NCI-H748 treated with DMSO at 0.1 percent for 48 hours (cell line): ENCODE results near the gene DNHD1.

ENCODE experiments used
- DNase-seq: peaks from one replicate; lab custom pipeline; 2025; lab: John Stamatoyannopoulos, UW

DNHD1 gene

DNA sequence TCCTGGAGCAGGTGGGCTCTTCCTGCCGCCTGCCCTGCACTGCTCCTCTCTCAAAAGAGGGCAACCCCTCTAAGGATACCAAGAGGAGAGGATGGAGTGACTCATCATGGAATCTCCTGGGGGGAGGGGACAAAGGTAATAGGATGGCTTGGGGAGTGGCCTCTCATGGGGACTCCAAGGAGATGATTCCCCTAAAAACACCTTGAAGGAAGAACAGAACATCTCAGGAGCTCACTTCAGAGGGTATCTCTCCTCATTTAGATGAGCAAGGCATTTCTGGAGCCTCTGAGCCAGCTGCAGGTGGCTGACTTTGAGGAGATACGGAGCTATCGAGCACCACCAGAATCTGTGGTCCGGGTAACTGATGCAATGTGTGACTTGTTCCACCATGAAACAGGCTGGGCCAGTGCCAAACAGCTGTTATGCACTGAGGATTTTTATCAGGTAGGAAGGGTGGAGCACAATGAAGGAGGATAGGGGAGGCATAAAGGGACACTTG is 66.1 kb downstream of the DNHD1 start:
- no peak for DNase-seq

DNA sequence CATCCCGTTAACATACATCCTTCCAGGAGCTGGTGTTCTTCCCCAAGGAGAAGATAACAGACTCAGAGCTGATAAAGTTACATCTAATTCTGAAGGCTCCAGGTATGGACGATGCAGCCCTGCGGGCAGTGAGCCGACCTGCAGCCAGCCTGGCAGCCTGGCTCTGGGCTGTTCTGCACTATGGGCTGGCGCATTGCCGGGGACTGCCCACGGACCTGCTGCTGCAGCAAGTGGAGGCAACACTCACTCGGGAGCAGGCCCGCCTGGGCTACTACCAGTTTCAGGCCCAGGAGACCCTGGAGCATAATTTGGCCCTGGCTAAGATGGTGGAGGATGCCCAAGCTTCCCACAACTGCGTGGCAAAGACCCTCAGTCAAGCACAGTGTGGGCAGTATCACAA is 66.6 kb downstream of the DNHD1 start:
- DNase-seq = no peak

DNA sequence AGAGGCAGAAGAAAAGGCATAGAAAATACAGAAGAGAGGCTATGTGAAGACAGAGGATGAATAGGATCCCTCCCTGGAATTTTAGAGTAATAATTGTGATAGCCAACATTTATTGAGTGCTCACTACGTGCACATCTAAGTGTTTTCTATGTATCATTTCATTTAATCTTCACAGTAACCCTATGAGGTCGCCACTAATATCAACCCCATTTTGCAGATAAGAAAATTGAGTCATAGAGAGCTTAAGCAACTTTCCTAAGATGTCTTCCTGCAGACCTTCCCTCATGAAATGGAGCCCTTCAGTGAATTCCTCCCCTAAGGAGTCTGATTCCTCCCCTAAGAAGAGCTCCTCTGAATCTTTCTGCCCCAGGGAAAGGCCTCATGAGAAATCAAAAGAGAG is 68.2 kb downstream of the DNHD1 start:
- no peak for DNase-seq

- no peak for DNase-seq
Observed at GRCh38 chr11:6565988-6566703, 69.1 kb downstream of the DNHD1 start.

DNA sequence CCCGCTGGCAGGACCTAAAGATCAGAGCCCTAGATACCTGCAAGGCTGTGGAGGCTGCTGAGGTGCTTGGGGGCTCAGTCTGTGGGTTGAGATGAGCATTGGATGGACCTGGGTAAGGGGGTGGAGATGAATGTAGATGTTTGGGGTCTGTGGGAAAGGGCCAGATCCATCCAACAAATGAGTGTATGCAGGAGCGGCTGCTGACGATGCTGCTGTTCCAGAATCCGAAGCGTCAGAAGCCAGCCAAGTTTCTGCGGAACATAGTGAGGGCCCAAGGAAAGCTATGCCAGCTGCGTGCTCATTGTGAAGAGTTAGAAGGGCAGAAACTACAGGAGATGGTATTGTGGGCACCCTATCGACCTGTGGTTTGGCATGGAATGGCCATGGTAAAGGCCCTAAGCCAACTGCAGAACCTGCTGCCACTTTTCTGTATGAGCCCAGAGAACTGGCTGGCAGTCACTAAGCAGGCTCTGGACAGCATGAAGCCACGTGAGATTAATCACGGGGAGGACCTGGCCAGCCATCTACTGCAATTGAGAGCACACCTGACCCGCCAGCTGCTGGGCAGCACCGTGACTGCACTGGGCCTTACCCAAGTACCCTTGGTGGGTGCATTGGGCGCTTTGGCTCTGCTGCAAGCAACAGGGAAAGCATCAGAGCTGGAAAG is 69.8 kb downstream of the DNHD1 start:
- no peak for DNase-seq

GRCh38 chr11:6567371-6567745 is 70.3 kb downstream of the DNHD1 start:
- no peak for DNase-seq

DNA sequence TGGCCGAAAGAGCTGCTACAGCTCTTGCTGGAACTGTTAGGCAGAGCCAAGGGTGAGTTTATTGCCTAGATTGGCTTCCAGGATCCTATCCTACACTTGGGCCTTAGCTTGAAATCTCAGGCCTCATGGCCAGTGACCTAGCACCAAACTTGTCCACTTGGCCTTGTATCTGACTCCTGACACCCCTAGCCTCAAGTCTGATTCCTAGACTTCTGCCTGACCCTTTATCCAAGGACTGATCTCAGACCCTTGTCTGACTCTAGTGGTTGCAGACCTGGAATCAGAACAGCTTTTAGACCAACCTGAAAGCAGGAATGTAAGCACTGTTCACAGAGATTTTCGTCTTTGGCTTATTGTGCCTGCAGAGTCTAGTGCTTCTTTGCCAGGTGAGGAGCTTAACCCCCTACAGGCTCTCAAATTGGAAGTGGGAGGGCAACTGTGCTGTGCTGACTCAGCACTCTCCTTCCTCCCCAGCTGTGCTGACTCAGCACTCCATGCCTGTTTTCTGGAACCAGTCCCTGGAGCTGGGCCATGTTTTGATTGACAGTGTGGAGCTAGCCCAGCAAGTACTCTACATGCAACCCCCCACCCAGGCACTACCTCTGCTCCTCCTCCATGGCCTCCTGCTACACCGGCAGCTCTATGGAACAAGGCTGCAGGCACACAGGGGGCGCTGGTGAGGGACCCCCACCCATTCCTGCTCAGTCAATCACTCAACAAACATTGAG is 71.3 kb downstream of the DNHD1 start:
- no peak for DNase-seq

DNA sequence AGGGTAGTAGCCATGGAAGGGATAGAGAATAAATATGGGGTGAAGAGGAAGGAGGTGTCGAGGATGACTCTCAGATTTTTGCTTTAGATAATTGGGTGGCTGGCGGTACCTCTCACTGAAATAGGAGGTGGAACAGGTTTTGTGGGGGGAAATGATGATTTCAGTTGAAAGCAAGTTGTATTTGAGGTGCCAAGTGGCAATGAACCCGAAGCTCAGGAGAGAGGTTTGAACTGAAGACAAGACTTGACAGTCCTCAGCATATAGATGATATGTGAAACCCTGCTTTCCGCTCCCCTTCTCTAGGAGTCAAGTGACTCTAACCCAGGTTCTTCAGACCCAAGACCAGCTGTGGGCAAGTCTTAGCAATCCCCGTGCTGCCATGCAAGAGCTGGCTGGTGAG is 72.6 kb downstream of the DNHD1 start:
- no peak for DNase-seq

DNA sequence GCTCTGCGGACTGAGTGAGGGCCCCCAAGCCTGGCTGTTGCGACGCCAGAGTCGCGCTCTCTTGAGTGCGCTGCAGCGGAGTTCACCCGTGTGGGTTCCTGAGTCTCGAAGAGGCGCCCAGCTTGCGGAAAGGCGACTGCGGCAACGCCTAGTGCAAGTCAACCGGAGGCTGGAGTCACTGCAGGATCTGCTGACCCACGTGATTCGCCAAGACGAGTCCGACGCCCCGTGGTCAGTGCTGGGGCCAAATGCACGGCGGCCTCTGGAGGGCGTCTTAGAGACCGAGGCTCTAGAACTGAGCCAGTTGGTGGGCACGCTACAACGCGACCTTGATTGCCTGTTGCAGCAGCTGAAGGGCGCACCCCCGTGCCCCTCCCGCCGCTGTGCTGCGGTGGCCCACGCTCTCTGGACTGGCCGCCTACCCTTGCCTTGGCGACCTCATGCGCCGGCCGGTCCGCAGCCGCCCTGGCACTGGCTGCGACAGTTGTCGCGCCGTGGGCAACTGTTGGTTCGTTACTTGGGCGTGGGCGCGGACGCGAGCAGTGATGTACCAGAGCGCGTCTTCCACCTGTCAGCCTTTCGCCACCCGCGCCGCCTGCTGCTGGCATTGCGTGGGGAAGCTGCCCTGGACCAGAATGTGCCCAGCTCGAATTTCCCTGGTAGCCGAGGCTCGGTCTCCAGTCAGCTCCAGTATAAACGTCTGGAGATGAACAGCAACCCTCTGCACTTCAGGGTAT is 73.8 kb downstream of the DNHD1 start:
- no peak for DNase-seq

GRCh38 chr11:6571434-6572008 is 74.4 kb downstream of the DNHD1 start:
- no peak for DNase-seq

DNA sequence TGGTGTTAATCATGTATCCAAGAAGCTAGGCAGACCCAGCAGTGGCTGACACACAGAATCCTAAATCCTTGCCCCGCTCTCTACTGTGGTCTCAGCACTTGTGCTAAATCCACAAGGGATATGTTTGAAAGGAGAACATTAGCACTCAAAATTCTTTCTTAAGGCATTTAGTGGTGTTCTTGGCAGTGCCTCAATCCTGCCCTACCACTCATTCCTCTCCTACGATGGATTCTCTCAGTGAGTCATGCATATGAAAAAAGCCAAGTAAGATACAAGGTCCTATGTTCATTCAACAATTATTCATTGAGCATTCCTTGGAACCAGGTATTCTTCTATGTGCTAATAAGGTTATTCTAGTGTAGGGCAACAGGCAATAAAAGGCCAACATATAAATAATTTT is 75.1 kb downstream of the DNHD1 start:
- no peak for DNase-seq

GRCh38 chr11:6574816-6575715 is 78.0 kb downstream of the DNHD1 start:
- no peak for DNase-seq

- no peak for DNase-seq
Observed at GRCh38 chr11:6576471-6577373, 79.6 kb downstream of the DNHD1 start.

DNA sequence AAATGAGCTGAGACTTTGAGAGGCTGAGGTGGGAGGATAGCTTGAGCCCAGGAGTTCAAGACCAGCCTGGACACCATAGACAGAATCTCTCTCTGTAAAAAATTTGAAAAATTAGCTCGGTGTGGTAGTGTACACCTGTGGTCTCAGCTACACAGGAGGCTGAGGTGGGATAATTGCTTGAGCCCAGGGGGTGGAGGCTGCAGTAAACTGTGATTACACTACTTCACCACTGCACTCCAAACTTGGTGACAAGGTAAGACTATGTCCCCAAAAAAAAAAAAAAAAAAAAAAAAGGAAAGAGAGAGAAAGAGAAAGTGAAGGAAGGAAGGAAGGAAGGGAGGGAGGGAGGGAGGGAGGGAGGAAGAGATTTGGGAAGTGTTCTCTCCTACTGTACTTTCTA is 81.1 kb downstream of the DNHD1 start:
- DNase-seq = no peak

GRCh38 chr11:6579681-6580080 is 82.6 kb downstream of the DNHD1 start:
- DNase-seq = no peak

DNA sequence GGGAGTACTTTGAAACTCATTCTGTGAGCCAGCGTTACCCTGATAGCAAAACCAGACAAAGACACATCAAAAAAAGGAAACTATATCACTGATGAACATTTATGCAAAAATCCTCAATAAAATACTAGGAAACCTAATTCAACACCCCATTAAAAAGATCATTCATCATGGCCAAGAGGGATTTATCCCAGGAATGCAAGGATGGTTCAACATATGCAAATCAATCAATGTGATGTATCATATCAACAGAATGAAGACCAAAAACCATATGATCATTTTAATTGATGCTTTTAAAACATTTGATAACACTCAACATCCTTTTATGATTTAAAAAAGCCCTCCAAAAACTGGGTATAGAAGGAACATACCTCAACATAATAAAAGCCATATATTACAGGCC is 86.5 kb downstream of the DNHD1 start:
- no peak for DNase-seq

DNA sequence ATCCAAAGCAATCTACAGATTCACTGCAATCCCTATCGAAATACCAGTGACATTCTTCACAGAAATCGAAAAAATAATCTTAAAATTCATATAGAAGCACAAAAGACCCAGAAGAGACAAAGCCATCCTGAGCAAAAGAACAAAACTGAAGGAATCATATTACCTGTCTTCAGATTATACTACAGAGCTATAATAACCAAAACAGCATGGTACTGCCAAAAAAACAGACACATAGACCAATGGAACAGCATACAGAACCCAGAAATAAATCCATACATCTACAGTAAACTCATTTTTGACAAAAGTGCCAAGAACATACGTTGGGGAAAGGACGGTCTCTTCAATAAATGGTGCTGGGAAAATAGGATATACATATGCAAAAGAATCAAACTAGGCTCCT is 87.4 kb downstream of the DNHD1 start:
- DNase-seq = no peak

GRCh38 chr11:6586434-6587359 is 89.6 kb downstream of the DNHD1 start:
- no peak for DNase-seq
